Ascending aorta (tissue), 2 donors: Measurements from ENCODE around the gene BCL7A. TPM values are rescaled to one million over a fixed set of nuclear protein-coding genes. Genes with fewer than 3 reads are reported as not detected.
"Not testable (repeated sequence)": the region's sequence is repeated elsewhere in the genome, so short reads cannot be mapped to it uniquely, and the experiment has no call there.

Source experiments
- DNase-seq, 2 donors: peaks; one replicate each; pipeline ENCODE4 v3.0.0-alpha.2; 2019; ENCODE audit warnings: low spot score in 2 of 2
- H3K27ac ChIP-seq, 2 donors: fragments of 200-600 bp; sonication (generic); one replicate each; pipeline ENCODE4 v1.5.1; 2016 to 2017; ENCODE audit warnings: mild to moderate bottlenecking in 1 of 2
- H3K27me3 ChIP-seq: fragments of 200-600 bp; sonication (generic); one replicate; pipeline ENCODE4 v1.5.1; 2017
- H3K36me3 ChIP-seq, 2 donors: fragments of 200-600 bp; sonication (generic); one replicate each; pipeline ENCODE4 v1.5.1; 2016
- H3K4me1 ChIP-seq, 2 donors: fragments of 200-600 bp; sonication (generic); one replicate each; pipeline ENCODE4 v1.5.1; 2016 to 2017; ENCODE audit warnings: mild to moderate bottlenecking in 1 of 2
- H3K4me3 ChIP-seq, 2 donors: fragments of 200-600 bp; sonication (generic); one replicate each; pipeline ENCODE4 v1.5.1; 2016 to 2017; ENCODE audit warnings: mild to moderate bottlenecking in 1 of 2
- H3K9me3 ChIP-seq, 2 donors: fragments of 200-600 bp; sonication (generic); one replicate each; pipeline ENCODE4 v1.5.1; 2016
- CTCF ChIP-seq, 3 experiments: fragments of 200-600 bp in 2 of 3; fragments of 450-650 bp in 1 of 3; sonication (generic) in 2 of 3; IDR thresholded peaks; one replicate each; pipeline ENCODE4 v1.5.1; 2016 to 2019; ENCODE audit warnings: antibody characterized with exemption in 3 of 3, mild to moderate bottlenecking in 1 of 3, moderate library complexity in 1 of 3
- intact Hi-C: fragments of 100-400 bp; cut with DNase I; formaldehyde crosslinking; loops from one replicate; pipeline ENCODE4 v1.15.1; 2023
- total RNA-seq: library from RNA; depleted of rRNA; stranded (reverse); fragments of >200 nt; gene quantifications from one replicate; pipeline ENCODE4 v1.1.0, GENCODE V29; 2016

Gene BCL7A
- total RNA-seq, 1 donor from 2014 or later = 3.2 TPM

- H3K27me3 ChIP-seq = no peaks in the 10 kb centered on the region
- intact Hi-C loops = no loop called here
- no peak for DNase-seq
- H3K36me3 ChIP-seq = no peaks in the 10 kb centered on the region
- H3K9me3 ChIP-seq = no peaks in the 10 kb centered on the region
- no peak for TF ChIP-seq CTCF (IDR thresholded peaks at IDR 0.05)
- H3K4me3 ChIP-seq = no peak overlapping the region
- H3K27ac ChIP-seq = no peak overlapping the region
- H3K4me1 ChIP-seq = no peaks in the 10 kb centered on the region
These were observed 40.8 kb upstream of the BCL7A start for GRCh38 chr12:121980892-121981272.

- DNase-seq = no peak
- Histone ChIP-seq H3K36me3 (no peaks in the 10 kb centered on the region), H3K4me1 (no peaks in the 10 kb centered on the region), H3K27me3 (no peaks in the 10 kb centered on the region), H3K4me3 (no peak overlapping the region), H3K27ac (no peak overlapping the region), H3K9me3 (no peaks in the 10 kb centered on the region)
- TF ChIP-seq CTCF (IDR thresholded peaks at IDR 0.05) = no peak
- intact Hi-C loops = no loop called here
These were observed 40.2 kb upstream of the BCL7A start for GRCh38 chr12:121981456-121981855.

- Histone ChIP-seq H3K9me3 (no peaks in the 10 kb centered on the region), H3K27me3 (no peaks in the 10 kb centered on the region), H3K36me3 (no peaks in the 10 kb centered on the region), H3K4me1 (no peaks in the 10 kb centered on the region), H3K4me3 (no peak overlapping the region), H3K27ac (no peak overlapping the region)
- no peak for TF ChIP-seq CTCF (IDR thresholded peaks at IDR 0.05)
- intact Hi-C loops = no loop called here
- peak in 1 of 2 donors; percentile 56 for DNase-seq
These were observed 38.7 kb upstream of the BCL7A start for GRCh38 chr12:121982950-121983349.

GRCh38 chr12:121983536-121984210, 38.0 kb upstream of the BCL7A start:
- no peak for DNase-seq
- H3K27ac ChIP-seq = no peak overlapping the region
- H3K9me3 ChIP-seq = no peaks in the 10 kb centered on the region
- H3K36me3 ChIP-seq = no peaks in the 10 kb centered on the region
- no peaks in the 10 kb centered on the region for H3K27me3 ChIP-seq
- no peaks in the 10 kb centered on the region for H3K4me1 ChIP-seq
- intact Hi-C loops = no loop called here
- TF ChIP-seq CTCF (IDR thresholded peaks at IDR 0.05) = no peak
- H3K4me3 ChIP-seq = no peak overlapping the region

GRCh38 chr12:121986489-121987245, 35.0 kb upstream of the BCL7A start:
- Histone ChIP-seq H3K4me1 (no peaks in the 10 kb centered on the region), H3K4me3 (no peak overlapping the region), H3K27ac (no peak overlapping the region), H3K9me3 (no peaks in the 10 kb centered on the region), H3K36me3 (no peaks in the 10 kb centered on the region), H3K27me3 (no peaks in the 10 kb centered on the region)
- no peak for DNase-seq
- no peak for TF ChIP-seq CTCF (IDR thresholded peaks at IDR 0.05)
- intact Hi-C loops = no loop called here

- H3K4me3 ChIP-seq, H3K9me3 ChIP-seq, H3K27me3 ChIP-seq, H3K4me1 ChIP-seq, intact Hi-C loops, H3K36me3 ChIP-seq, DNase-seq, H3K27ac ChIP-seq: not testable (repeated sequence)
These were observed 33.2 kb upstream of the BCL7A start for GRCh38 chr12:121988519-121988918.
